Measurements from ENCODE around the gene S100A9. TPM values are rescaled to one million over a fixed set of nuclear protein-coding genes. Genes with fewer than 3 reads are reported as not detected.

S100A9 gene
- polyA plus RNA-seq, 3 donors: 20,498 to 43,602 (median 40,800) TPM

- H3K4me2 ChIP-seq (replicated peaks; ENCODE audit: extremely low read depth, low read length, poor library complexity, severe bottlenecking): peak overlapping the region; percentile 32
- H3K79me2 ChIP-seq (ENCODE audit: insufficient read depth, low read length): peaks cover 56% of the 10 kb centered on the region
- TF ChIP-seq, protein P1, sequence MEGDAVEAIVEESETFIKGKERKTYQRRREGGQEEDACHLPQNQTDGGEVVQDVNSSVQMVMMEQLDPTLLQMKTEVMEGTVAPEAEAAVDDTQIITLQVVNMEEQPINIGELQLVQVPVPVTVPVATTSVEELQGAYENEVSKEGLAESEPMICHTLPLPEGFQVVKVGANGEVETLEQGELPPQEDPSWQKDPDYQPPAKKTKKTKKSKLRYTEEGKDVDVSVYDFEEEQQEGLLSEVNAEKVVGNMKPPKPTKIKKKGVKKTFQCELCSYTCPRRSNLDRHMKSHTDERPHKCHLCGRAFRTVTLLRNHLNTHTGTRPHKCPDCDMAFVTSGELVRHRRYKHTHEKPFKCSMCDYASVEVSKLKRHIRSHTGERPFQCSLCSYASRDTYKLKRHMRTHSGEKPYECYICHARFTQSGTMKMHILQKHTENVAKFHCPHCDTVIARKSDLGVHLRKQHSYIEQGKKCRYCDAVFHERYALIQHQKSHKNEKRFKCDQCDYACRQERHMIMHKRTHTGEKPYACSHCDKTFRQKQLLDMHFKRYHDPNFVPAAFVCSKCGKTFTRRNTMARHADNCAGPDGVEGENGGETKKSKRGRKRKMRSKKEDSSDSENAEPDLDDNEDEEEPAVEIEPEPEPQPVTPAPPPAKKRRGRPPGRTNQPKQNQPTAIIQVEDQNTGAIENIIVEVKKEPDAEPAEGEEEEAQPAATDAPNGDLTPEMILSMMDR (IDR thresholded peaks at IDR 0.05): no peak
- H3K9ac ChIP-seq (ENCODE audit: insufficient read depth, low read length, poor library complexity, severe bottlenecking): no peak overlapping the region
- 41% methylated on average over 7 of the region's 12 CpGs for WGBS (ENCODE audit: insufficient coverage)
- intact Hi-C loops (cut with micrococcal nuclease): loop anchor here (1.0 to 10.0 kb wide), 2 partner anchors 9 to 210 kb away; no protein-coding TSS in a partner anchor
- H3K4me1 Mint-ChIP-seq: peaks cover 99% of the 10 kb centered on the region
- peaks cover 98 to 100% of the 10 kb centered on the region in 2 donors for H3K4me1 ChIP-seq (ENCODE audit: control insufficient read depth in 1 of 2, insufficient read depth in 2 of 2, low read length in 2 of 2)
- H2AFZ ChIP-seq (ENCODE audit: insufficient read depth, low read depth, low read length, poor library complexity, severe bottlenecking): no peak overlapping the region
- H3K4me3 ChIP-seq (replicated peaks in 1 of 3; ENCODE audit: low read depth in 2 of 3, low read length in 3 of 3): peak overlapping the region in 1 of 3 experiments; percentile 24
- peaks cover 0 to 1% (median 0%) of the 10 kb centered on the region in 3 donors for H3K27me3 Mint-ChIP-seq (ENCODE audit: low read depth in 3 of 3)
- H4K20me1 ChIP-seq (ENCODE audit: insufficient read depth, low read length): peaks cover 17% of the 10 kb centered on the region
- peaks cover 10 to 12% of the 10 kb centered on the region in 2 donors for H3K36me3 ChIP-seq (replicated peaks in 1 of 2; ENCODE audit: control insufficient read depth in 1 of 2, insufficient read depth in 2 of 2, low read length in 2 of 2)
- H3K27ac ChIP-seq (ENCODE audit: low read depth in 1 of 2, low read length in 2 of 2): peak overlapping the region; percentile 78 to 85
- DNase-seq: peak in 2 of 3 donors; percentile 47 to 74
- H3K36me3 Mint-ChIP-seq: peaks cover 13 to 23% of the 10 kb centered on the region in 2 donors
- H3K27me3 ChIP-seq (ENCODE audit: control insufficient read depth in 2 of 2, insufficient read depth in 2 of 2, low read length in 2 of 2): no peaks in the 10 kb centered on the region
- no peaks in the 10 kb centered on the region for H3K9me3 ChIP-seq (replicated peaks in 1 of 2; ENCODE audit: control insufficient read depth in 1 of 2, insufficient read depth in 1 of 2, low read length in 2 of 2)
- H3K27ac Mint-ChIP-seq: peak overlapping the region; percentile 68 to 98 (median 94)
- peaks cover 0 to 2% (median 0%) of the 10 kb centered on the region in 7 donors for H3K9me3 Mint-ChIP-seq
- peak overlapping the region; percentile 13 to 19 for H3K4me3 Mint-ChIP-seq
Observed at GRCh38 chr1:153364766-153365666, 7.4 kb downstream of the S100A9 start.

GRCh38 chr1:153365696-153366095, 8.0 kb downstream of the S100A9 start:
- no peak for DNase-seq
- TF ChIP-seq, protein P1 (IDR thresholded peaks at IDR 0.05): no peak
- peaks cover 10% of the 10 kb centered on the region for H4K20me1 ChIP-seq (ENCODE audit: insufficient read depth, low read length)
- Mint-ChIP-seq H3K27me3 (ENCODE audit: low read depth in 3 of 3) (peaks cover 0 to 1% (median 0%) of the 10 kb centered on the region in 3 donors), H3K4me3 (peak overlapping the region in 1 of 2 donors; percentile 13), H3K27ac (peak overlapping the region; percentile 68 to 98 (median 94)), H3K9me3 (peaks cover 0 to 2% (median 0%) of the 10 kb centered on the region in 7 donors), H3K4me1 (peaks cover 99% of the 10 kb centered on the region), H3K36me3 (peaks cover 7 to 16% of the 10 kb centered on the region in 2 donors)
- H3K79me2 ChIP-seq (ENCODE audit: insufficient read depth, low read length): peaks cover 56% of the 10 kb centered on the region
- peaks cover 97 to 100% of the 10 kb centered on the region in 2 donors for H3K4me1 ChIP-seq (ENCODE audit: control insufficient read depth in 1 of 2, insufficient read depth in 2 of 2, low read length in 2 of 2)
- no peak overlapping the region for H3K9ac ChIP-seq (ENCODE audit: insufficient read depth, low read length, poor library complexity, severe bottlenecking)
- WGBS (ENCODE audit: insufficient coverage): 100% methylated on average over 3 of the region's 8 CpGs
- H3K27me3 ChIP-seq (ENCODE audit: control insufficient read depth in 2 of 2, insufficient read depth in 2 of 2, low read length in 2 of 2): no peaks in the 10 kb centered on the region
- peak overlapping the region; percentile 32 for H3K4me2 ChIP-seq (replicated peaks; ENCODE audit: extremely low read depth, low read length, poor library complexity, severe bottlenecking)
- H3K27ac ChIP-seq (ENCODE audit: low read depth in 1 of 2, low read length in 2 of 2): peak overlapping the region; percentile 78 to 85
- peaks cover 4 to 5% of the 10 kb centered on the region in 2 donors for H3K36me3 ChIP-seq (replicated peaks in 1 of 2; ENCODE audit: control insufficient read depth in 1 of 2, insufficient read depth in 2 of 2, low read length in 2 of 2)
- H2AFZ ChIP-seq (ENCODE audit: insufficient read depth, low read depth, low read length, poor library complexity, severe bottlenecking): peak overlapping the region; percentile 3
- intact Hi-C loops (cut with micrococcal nuclease): loop anchor here (1.0 to 10.0 kb wide), 2 partner anchors 9 to 209 kb away; no protein-coding TSS in a partner anchor
- H3K4me3 ChIP-seq (replicated peaks in 1 of 3; ENCODE audit: low read depth in 2 of 3, low read length in 3 of 3): peak overlapping the region in 1 of 3 experiments; percentile 24
- no peaks in the 10 kb centered on the region for H3K9me3 ChIP-seq (replicated peaks in 1 of 2; ENCODE audit: control insufficient read depth in 1 of 2, insufficient read depth in 1 of 2, low read length in 2 of 2)
